Sigmoid colon (tissue), 4 donors: Measurements from ENCODE around the gene MLLT10.
"Not testable (repeated sequence)": the region's sequence is repeated elsewhere in the genome, so short reads cannot be mapped to it uniquely, and the experiment has no call there.

ENCODE experiments used
- CTCF ChIP-seq, 4 experiments: fragments of 450-650 bp in 3 of 4; fragments of 200-600 bp in 1 of 4; IDR thresholded peaks; one replicate each; pipeline ENCODE4 v1.5.1; 2016 to 2019; ENCODE audit warnings: antibody characterized with exemption in 4 of 4, mild to moderate bottlenecking in 3 of 4, moderate library complexity in 2 of 4
- EP300 ChIP-seq, 4 donors: sonication (generic); formaldehyde crosslinking; IDR thresholded peaks; one replicate each; pipeline ENCODE4 v1.6.1; 2017; ENCODE audit warnings: antibody characterized with exemption in 4 of 4
- POLR2A ChIP-seq, 2 donors: fragments of 450-650 bp; IDR thresholded peaks; one replicate each; pipeline ENCODE4 v1.6.1; 2016; ENCODE audit warnings: antibody characterized with exemption in 2 of 2, mild to moderate bottlenecking in 2 of 2, moderate library complexity in 2 of 2
- POLR2AphosphoS5 ChIP-seq, 4 donors: sonication (generic); formaldehyde crosslinking; IDR thresholded peaks; one replicate each; pipeline ENCODE4 v1.6.1; 2017; ENCODE audit warnings: antibody characterized with exemption in 4 of 4

- TF ChIP-seq CTCF, POLR2AphosphoS5, POLR2A, EP300 (IDR thresholded peaks at IDR 0.05): not testable (repeated sequence)
Observed at GRCh38 chr10:21558984-21559383, 25.0 kb downstream of the MLLT10 start.
